ENCODE results near the gene ASPSCR1.

DNA sequence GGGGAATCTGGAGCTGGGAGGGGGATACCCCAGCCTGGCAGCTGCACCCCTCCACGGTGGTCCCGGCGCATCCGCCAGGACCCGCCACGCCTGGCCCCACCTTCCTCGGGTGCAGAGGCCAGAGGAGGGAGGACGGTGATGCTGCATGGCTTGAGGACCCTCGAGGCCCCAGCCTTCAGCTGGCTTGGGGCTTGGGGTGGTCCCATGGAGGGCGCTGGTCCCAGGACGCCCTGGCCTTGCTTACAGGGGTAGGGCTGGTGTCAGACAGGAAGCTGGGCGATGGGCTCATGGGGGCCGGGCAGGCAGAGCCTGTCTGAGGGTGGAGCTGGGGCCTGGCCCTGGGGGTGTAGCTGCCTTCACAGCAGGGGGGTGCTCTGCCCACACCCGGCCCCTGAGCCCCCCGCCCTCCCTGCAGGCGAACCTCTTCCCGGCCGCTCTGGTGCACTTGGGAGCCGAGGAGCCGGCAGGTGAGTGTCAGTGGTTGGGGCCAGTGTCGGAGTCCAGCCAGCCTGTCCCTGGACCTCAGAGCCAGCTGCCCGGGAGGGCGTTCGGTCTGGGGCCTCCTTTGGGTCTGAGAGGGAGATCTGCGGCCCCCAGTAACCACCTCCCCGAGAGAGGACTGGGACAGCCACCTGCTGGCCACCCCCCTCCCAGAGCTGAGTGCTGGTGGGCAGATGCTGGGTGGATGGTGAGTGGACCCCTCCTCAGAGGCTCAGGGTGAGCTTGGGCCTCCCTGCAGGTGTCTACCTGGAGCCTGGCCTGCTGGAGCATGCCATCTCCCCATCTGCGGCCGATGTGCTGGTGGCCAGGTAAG lies 38.8 kb downstream of the ASPSCR1 start:
- no peak for TF ChIP-seq POLR2AphosphoS5 (IDR thresholded peaks at IDR 0.05)
- TF ChIP-seq, protein P1, sequence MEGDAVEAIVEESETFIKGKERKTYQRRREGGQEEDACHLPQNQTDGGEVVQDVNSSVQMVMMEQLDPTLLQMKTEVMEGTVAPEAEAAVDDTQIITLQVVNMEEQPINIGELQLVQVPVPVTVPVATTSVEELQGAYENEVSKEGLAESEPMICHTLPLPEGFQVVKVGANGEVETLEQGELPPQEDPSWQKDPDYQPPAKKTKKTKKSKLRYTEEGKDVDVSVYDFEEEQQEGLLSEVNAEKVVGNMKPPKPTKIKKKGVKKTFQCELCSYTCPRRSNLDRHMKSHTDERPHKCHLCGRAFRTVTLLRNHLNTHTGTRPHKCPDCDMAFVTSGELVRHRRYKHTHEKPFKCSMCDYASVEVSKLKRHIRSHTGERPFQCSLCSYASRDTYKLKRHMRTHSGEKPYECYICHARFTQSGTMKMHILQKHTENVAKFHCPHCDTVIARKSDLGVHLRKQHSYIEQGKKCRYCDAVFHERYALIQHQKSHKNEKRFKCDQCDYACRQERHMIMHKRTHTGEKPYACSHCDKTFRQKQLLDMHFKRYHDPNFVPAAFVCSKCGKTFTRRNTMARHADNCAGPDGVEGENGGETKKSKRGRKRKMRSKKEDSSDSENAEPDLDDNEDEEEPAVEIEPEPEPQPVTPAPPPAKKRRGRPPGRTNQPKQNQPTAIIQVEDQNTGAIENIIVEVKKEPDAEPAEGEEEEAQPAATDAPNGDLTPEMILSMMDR (IDR thresholded peaks at IDR 0.05 in 8 of 11, conservative IDR thresholded peaks at IDR 0.05 in 3 of 11), result no peak
- TF ChIP-seq POLR2A (IDR thresholded peaks at IDR 0.05), result no peak

Measured in spleen (tissue), 7 donors.